Measurements from ENCODE around the gene SV2B.

SV2B gene

GRCh38 chr15:91237445-91237844 lies 137.4 kb downstream of the SV2B start:
- DNase-seq = no peak

- peak; percentile 56 for DNase-seq
Observed at GRCh38 chr15:91238644-91239425, 138.8 kb downstream of the SV2B start.

- no peak for DNase-seq
Observed at GRCh38 chr15:91243826-91244225, 143.8 kb downstream of the SV2B start.

- no peak for DNase-seq
Observed at GRCh38 chr15:91244919-91245318, 144.9 kb downstream of the SV2B start.

GRCh38 chr15:91246998-91247397 lies 146.9 kb downstream of the SV2B start:
- DNase-seq = no peak

GRCh38 chr15:91249591-91249990 lies 149.5 kb downstream of the SV2B start:
- DNase-seq = no peak

GRCh38 chr15:91252322-91252721 lies 152.3 kb downstream of the SV2B start:
- DNase-seq = no peak

GRCh38 chr15:91252756-91253155 lies 152.7 kb downstream of the SV2B start:
- DNase-seq = no peak

- DNase-seq = no peak
Observed at GRCh38 chr15:91253605-91254004, 153.5 kb downstream of the SV2B start.

- DNase-seq = no peak
Observed at GRCh38 chr15:91254766-91255165, 154.7 kb downstream of the SV2B start.

GRCh38 chr15:91255670-91256192 lies 155.7 kb downstream of the SV2B start:
- DNase-seq = no peak

GRCh38 chr15:91257746-91258414 lies 157.8 kb downstream of the SV2B start:
- no peak for DNase-seq

GRCh38 chr15:91258415-91258759 lies 158.3 kb downstream of the SV2B start:
- DNase-seq = no peak

- no peak for DNase-seq
Observed at GRCh38 chr15:91259077-91259476, 159.0 kb downstream of the SV2B start.

GRCh38 chr15:91261345-91261744 lies 161.3 kb downstream of the SV2B start:
- no peak for DNase-seq

- DNase-seq = peak; percentile 62
Observed at GRCh38 chr15:91263632-91264531, 163.8 kb downstream of the SV2B start.

GRCh38 chr15:91264651-91265351 lies 164.7 kb downstream of the SV2B start:
- DNase-seq = no peak

- DNase-seq = peak; percentile 7
Observed at GRCh38 chr15:91265416-91265940, 165.4 kb downstream of the SV2B start.

- no peak for DNase-seq
Observed at GRCh38 chr15:91268510-91268909, 168.5 kb downstream of the SV2B start.

- DNase-seq = no peak
Observed at GRCh38 chr15:91270747-91271146, 170.7 kb downstream of the SV2B start.

- peak; percentile 85 for DNase-seq
Observed at GRCh38 chr15:91271565-91272153, 171.6 kb downstream of the SV2B start.

- DNase-seq = no peak
Observed at GRCh38 chr15:91275844-91276243, 175.8 kb downstream of the SV2B start.

Measured in retina (tissue), 1 donor.